SK-N-SH treated with all-trans-retinoic acid at 6 μM for 48 hours (cell line): ENCODE data around the gene SPOCD1.
A peak's percentile ranks its signal among the peaks of the same experiment; 100 is the strongest.

ENCODE experiments used
- ATAC-seq: fragments of 200-7000 bp; cut with Tn5 transposase; 3 replicates; pipeline ENCODE4 v1.9.1; 2020; ENCODE audit warnings: mild to moderate bottlenecking, moderate library complexity
- ARNTL ChIP-seq: fragments of 450-650 bp; formaldehyde crosslinking; IDR thresholded peaks from 2 replicates; pipeline ENCODE4 v1.5.0; 2020; ENCODE audit warnings: low read depth, mild to moderate bottlenecking, moderate library complexity, borderline replicate concordance
- CREB5 ChIP-seq: fragments of 250-450 bp; sonication (Bioruptor Pico); IDR thresholded peaks from 2 replicates; pipeline ENCODE4 v1.5.1; 2020; ENCODE audit warnings: low read depth, mild to moderate bottlenecking, moderate library complexity
- CSDC2 ChIP-seq: fragments of 250-450 bp; sonication (Bioruptor Pico); IDR thresholded peaks from 2 replicates; pipeline ENCODE4 v1.5.0; 2020; ENCODE audit warnings: mild to moderate bottlenecking, moderate library complexity
- CSRNP3 ChIP-seq: fragments of 250-450 bp; sonication (Bioruptor Pico); IDR thresholded peaks from 2 replicates; pipeline ENCODE4 v1.5.1; 2021; ENCODE audit warnings: mild to moderate bottlenecking, moderate library complexity
- ESRRG ChIP-seq: fragments of 250-450 bp; sonication (Bioruptor Pico); IDR thresholded peaks from 2 replicates; pipeline ENCODE4 v1.6.1; 2021; ENCODE audit warnings: mild to moderate bottlenecking
- ISL1 ChIP-seq: fragments of 250-450 bp; sonication (Bioruptor Pico); IDR thresholded peaks from 2 replicates; pipeline ENCODE4 v2.1.2; 2022; ENCODE audit warnings: mild to moderate bottlenecking, moderate library complexity
- OSR1 ChIP-seq: fragments of 250-450 bp; sonication (Bioruptor Pico); IDR thresholded peaks from 2 replicates; pipeline ENCODE4 v1.8.0; 2022; ENCODE audit warnings: moderate library complexity, mild to moderate bottlenecking, inconsistent platforms
- PATZ1 ChIP-seq: fragments of 250-450 bp; sonication (Bioruptor Pico); IDR thresholded peaks from 2 replicates; pipeline ENCODE4 v1.8.0; 2020; ENCODE audit warnings: mild to moderate bottlenecking, moderate library complexity, borderline replicate concordance
- PPARA ChIP-seq: fragments of 250-450 bp; sonication (Bioruptor Pico); IDR thresholded peaks from 2 replicates; pipeline ENCODE4 v1.5.0; 2020; ENCODE audit warnings: mild to moderate bottlenecking, borderline replicate concordance
- SNAI2 ChIP-seq: fragments of 250-450 bp; sonication (Bioruptor Pico); IDR thresholded peaks from 2 replicates; pipeline ENCODE4 v1.5.0; 2020; ENCODE audit warnings: mild to moderate bottlenecking, moderate library complexity
- TCF4 ChIP-seq: fragments of 250-450 bp; sonication (Bioruptor Pico); IDR thresholded peaks from 2 replicates; pipeline ENCODE4 v1.8.0; 2021; ENCODE audit warnings: mild to moderate bottlenecking, moderate library complexity, borderline replicate concordance
- TOX ChIP-seq: fragments of 250-450 bp; sonication (Bioruptor Pico); IDR thresholded peaks from 2 replicates; pipeline ENCODE4 v1.8.0; 2021; ENCODE audit warnings: mild to moderate bottlenecking, moderate library complexity, borderline replicate concordance
- ZC3H10 ChIP-seq: fragments of 250-450 bp; sonication (Bioruptor Pico); IDR thresholded peaks from 2 replicates; pipeline ENCODE4 v1.5.1; 2021; ENCODE audit warnings: mild to moderate bottlenecking, moderate library complexity
- ZFP3 ChIP-seq: fragments of 250-450 bp; sonication (Bioruptor Pico); IDR thresholded peaks from 2 replicates; pipeline ENCODE4 v1.5.0; 2020; ENCODE audit warnings: mild to moderate bottlenecking, moderate library complexity
- ZFP30 ChIP-seq: fragments of 450-650 bp; formaldehyde crosslinking; IDR thresholded peaks from 2 replicates; pipeline ENCODE4 v1.5.0; 2022; ENCODE audit warnings: mild to moderate bottlenecking, moderate library complexity
- ZNF565 ChIP-seq: fragments of 450-650 bp; formaldehyde crosslinking; conservative IDR thresholded peaks from 2 replicates; pipeline ENCODE4 v1.5.0; 2020; ENCODE audit warnings: low read depth, mild to moderate bottlenecking, moderate library complexity
- ZNF70 ChIP-seq: fragments of 450-650 bp; formaldehyde crosslinking; IDR thresholded peaks from 2 replicates; pipeline ENCODE4 v1.5.0; 2020; ENCODE audit warnings: mild to moderate bottlenecking, moderate library complexity
- TF ChIP-seq, protein P1 (sequence below): fragments of 250-450 bp; sonication (Bioruptor Pico); IDR thresholded peaks from 2 replicates; pipeline ENCODE4 v1.8.0; 2021; ENCODE audit warnings: low read depth, mild to moderate bottlenecking, moderate library complexity, borderline replicate concordance
- TF ChIP-seq, protein P2 (sequence below): fragments of 250-450 bp; sonication (Bioruptor Pico); IDR thresholded peaks from 2 replicates; pipeline ENCODE4 v1.5.0; 2020; ENCODE audit warnings: mild to moderate bottlenecking, moderate library complexity

The SPOCD1 gene

GRCh38 chr1:31815752-31816500 is at the start of gene SPOCD1:
Gene SPOCD1, minus strand, starts transcription at chr1:31816022. Its CDS starts 689 bp downstream, at chr1:31815333.
- peak; percentile 50 for ATAC-seq
- TF ChIP-seq, protein P1, sequence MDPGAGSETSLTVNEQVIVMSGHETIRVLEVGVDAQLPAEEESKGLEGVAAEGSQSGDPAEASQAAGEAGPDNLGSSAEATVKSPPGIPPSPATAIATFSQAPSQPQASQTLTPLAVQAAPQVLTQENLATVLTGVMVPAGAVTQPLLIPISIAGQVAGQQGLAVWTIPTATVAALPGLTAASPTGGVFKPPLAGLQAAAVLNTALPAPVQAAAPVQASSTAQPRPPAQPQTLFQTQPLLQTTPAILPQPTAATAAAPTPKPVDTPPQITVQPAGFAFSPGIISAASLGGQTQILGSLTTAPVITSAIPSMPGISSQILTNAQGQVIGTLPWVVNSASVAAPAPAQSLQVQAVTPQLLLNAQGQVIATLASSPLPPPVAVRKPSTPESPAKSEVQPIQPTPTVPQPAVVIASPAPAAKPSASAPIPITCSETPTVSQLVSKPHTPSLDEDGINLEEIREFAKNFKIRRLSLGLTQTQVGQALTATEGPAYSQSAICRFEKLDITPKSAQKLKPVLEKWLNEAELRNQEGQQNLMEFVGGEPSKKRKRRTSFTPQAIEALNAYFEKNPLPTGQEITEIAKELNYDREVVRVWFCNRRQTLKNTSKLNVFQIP: no peak
- no peak for TF ChIP-seq ISL1 (CRISPR knock-in tag)
- no peak for TF ChIP-seq PPARA (CRISPR knock-in tag)
- TF ChIP-seq SNAI2 (CRISPR knock-in tag): no peak
- no peak for TF ChIP-seq ZFP30 (CRISPR knock-in tag)

DNA sequence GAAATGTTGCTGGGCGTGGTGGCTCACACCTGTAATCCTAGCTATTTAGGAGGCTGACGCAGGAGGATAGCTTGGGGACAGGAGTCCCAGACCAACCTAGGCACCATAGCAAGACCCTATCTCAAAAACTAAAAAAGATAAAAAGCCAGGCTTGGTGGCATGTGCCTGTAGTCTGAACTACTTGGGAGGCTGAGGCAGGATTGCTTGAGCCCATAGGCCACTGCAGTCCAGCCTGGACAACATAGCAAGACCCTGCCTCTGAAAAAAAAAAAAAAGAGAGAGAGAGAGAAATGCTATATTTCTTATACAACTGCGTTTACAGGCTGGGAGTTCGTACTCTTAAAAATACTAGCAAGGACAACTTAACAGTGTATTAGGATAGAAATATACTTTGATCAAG is 46.2 kb upstream of the SPOCD1 start:
- no peak for ATAC-seq
- TF ChIP-seq PPARA (CRISPR knock-in tag): no peak
- TF ChIP-seq CREB5 (CRISPR knock-in tag): no peak
- TF ChIP-seq TCF4 (CRISPR knock-in tag): no peak
- TF ChIP-seq ESRRG (CRISPR knock-in tag): no peak

GRCh38 chr1:31861346-31861745 is 45.5 kb upstream of the SPOCD1 start:
- no peak for ATAC-seq
- TF ChIP-seq, protein P2, sequence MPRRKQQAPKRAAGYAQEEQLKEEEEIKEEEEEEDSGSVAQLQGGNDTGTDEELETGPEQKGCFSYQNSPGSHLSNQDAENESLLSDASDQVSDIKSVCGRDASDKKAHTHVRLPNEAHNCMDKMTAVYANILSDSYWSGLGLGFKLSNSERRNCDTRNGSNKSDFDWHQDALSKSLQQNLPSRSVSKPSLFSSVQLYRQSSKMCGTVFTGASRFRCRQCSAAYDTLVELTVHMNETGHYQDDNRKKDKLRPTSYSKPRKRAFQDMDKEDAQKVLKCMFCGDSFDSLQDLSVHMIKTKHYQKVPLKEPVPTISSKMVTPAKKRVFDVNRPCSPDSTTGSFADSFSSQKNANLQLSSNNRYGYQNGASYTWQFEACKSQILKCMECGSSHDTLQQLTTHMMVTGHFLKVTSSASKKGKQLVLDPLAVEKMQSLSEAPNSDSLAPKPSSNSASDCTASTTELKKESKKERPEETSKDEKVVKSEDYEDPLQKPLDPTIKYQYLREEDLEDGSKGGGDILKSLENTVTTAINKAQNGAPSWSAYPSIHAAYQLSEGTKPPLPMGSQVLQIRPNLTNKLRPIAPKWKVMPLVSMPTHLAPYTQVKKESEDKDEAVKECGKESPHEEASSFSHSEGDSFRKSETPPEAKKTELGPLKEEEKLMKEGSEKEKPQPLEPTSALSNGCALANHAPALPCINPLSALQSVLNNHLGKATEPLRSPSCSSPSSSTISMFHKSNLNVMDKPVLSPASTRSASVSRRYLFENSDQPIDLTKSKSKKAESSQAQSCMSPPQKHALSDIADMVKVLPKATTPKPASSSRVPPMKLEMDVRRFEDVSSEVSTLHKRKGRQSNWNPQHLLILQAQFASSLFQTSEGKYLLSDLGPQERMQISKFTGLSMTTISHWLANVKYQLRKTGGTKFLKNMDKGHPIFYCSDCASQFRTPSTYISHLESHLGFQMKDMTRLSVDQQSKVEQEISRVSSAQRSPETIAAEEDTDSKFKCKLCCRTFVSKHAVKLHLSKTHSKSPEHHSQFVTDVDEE: no peak
- no peak for TF ChIP-seq ZNF70 (CRISPR knock-in tag)
- no peak for TF ChIP-seq CSRNP3 (CRISPR knock-in tag)
- TF ChIP-seq ISL1 (CRISPR knock-in tag): no peak
- TF ChIP-seq PATZ1 (CRISPR knock-in tag): no peak
- TF ChIP-seq CREB5 (CRISPR knock-in tag): no peak
- no peak for TF ChIP-seq ZC3H10 (CRISPR knock-in tag)
- TF ChIP-seq ARNTL (CRISPR knock-in tag): no peak
- TF ChIP-seq ZFP30 (CRISPR knock-in tag): no peak

DNA sequence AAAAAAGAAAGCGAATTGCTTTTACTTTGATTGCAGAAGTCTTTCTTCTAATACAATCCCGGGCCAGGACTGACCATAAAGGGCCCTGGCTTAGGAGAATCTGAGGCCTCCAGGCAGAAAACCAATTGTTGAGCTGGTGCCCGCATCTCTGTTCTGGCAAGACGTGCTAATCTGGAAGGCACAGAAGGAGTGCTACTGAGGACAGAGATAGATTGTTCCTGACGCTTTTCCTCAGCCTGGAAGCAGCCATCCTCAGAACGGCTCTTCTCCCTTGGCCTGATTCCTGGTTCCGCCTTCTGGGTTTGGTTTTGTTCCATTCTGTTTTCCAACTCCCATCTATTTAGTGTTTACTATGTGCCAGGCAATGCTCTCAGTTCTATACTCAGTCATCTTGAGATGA is 44.8 kb upstream of the SPOCD1 start:
- no peak for ATAC-seq
- TF ChIP-seq ESRRG (CRISPR knock-in tag) (no peak), ZNF565 (CRISPR knock-in tag) (no peak), CREB5 (CRISPR knock-in tag) (no peak), SNAI2 (CRISPR knock-in tag) (no peak), PATZ1 (CRISPR knock-in tag) (no peak), ZFP3 (CRISPR knock-in tag) (no peak), CSDC2 (CRISPR knock-in tag) (no peak), PPARA (CRISPR knock-in tag) (no peak), TOX (CRISPR knock-in tag) (no peak), OSR1 (no peak), ZC3H10 (CRISPR knock-in tag) (no peak)
